Activated T-cell treated with anti-CD3 and anti-CD28 coated beads, Interleukin-2, amount 50 U/mL, for 72 hours (primary cell): ENCODE data around the gene IL1RAP. TPM values are rescaled to one million over a fixed set of nuclear protein-coding genes. Genes with fewer than 3 reads are reported as not detected.
"Not testable (repeated sequence)": the region's sequence is repeated elsewhere in the genome, so short reads cannot be mapped to it uniquely, and the experiment has no call there.

ENCODE experiments used
- ATAC-seq, 2 donors: fragments of 150-1000 bp; cut with Tn5 transposase; replicated peaks in 1 of 2; 2 replicates each; pipeline ENCODE4 v1.10.0; 2021; ENCODE audit warnings: moderate library complexity in 2 of 2, mild to moderate bottlenecking in 1 of 2
- DNase-seq, 2 donors: peaks; one replicate each; pipeline ENCODE4 v3.0.0; 2021 to 2022; ENCODE audit warnings: mixed read lengths in 1 of 2
- H3K27ac Mint-ChIP-seq: one replicate; pipeline ENCODE4 v1.8.0; 2022; ENCODE audit warnings: mild to moderate bottlenecking, moderate library complexity, mixed read lengths
- H3K27me3 Mint-ChIP-seq: one replicate; pipeline ENCODE4 v1.8.0; 2022; ENCODE audit warnings: low read depth, mixed read lengths
- H3K36me3 Mint-ChIP-seq, 2 donors: one replicate each; pipeline ENCODE4 v1.8.0; 2022; ENCODE audit warnings: mixed read lengths in 2 of 2, mild to moderate bottlenecking in 1 of 2; ENCODE audit not compliant: insufficient read depth in 2 of 2
- H3K4me1 Mint-ChIP-seq: one replicate; pipeline ENCODE4 v1.8.0; 2022; ENCODE audit warnings: low read depth, mixed read lengths
- H3K4me3 Mint-ChIP-seq, 2 donors: one replicate each; pipeline ENCODE4 v1.8.0; 2022; ENCODE audit warnings: mild to moderate bottlenecking in 2 of 2, mixed read lengths in 2 of 2, moderate library complexity in 2 of 2
- H3K9me3 Mint-ChIP-seq, 2 donors: one replicate each; pipeline ENCODE4 v1.8.0; 2022; ENCODE audit warnings: mixed read lengths in 2 of 2
- total RNA-seq, 2 donors: library from RNA; stranded (reverse); gene quantifications; one replicate each; pipeline ENCODE4 v1.2.3, GENCODE V29; 2022

The IL1RAP gene
- total RNA-seq, result 10 to 100 TPM; 14.1 to 20.3 TPM

DNA sequence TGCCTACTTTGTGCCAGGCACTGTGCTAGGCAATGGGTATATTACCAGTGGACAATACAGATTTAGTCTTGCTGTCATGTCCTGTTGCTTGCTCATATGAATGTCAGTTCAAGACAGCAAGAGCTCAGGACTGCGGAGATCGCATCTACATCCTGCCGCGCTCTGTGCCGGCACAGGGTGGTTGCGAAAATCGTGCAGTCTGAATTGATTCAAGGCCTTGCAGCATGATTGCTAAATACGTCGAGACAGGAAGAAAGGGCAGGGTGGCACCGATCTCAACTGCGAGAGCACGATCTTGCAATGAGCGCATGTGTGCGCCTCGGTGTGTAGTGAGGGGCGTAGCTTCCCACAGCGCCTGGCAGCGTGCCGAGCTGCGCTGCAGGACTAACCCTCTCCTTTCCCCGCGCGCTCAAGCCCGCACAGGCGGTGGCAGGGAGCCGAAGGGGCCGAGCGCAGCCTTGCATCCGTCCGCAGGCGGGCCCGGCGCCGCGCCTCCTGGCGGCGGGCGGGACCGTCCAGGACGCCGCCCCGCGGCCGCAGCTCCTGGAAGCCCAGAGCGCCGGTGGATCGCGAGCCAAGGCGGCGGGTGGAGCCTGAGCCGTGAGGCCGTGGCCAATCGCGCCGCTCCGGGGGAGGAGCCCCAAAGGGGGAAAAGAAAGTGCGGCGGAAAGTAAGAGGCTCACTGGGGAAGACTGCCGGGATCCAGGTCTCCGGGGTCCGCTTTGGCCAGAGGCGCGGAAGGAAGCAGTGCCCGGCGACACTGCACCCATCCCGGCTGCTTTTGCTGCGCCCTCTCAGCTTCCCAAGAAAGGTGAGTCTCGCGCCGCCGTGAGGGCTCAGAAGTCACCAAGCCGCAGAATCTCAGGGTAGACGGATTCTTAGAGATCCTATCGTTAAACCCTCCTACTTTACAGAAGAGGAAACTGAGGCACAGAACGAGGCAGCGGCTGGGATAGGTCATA is at the start of gene IL1RAP:
Gene IL1RAP, plus strand, starts transcription at position 677 of the 962 bp plus-strand sequence. CDS start 50,205 bp downstream, outside the sequence.
- peaks cover 49% of the 10 kb centered on the region for H3K4me1 Mint-ChIP-seq
- peaks cover 0 to 2% of the 10 kb centered on the region in 2 donors for H3K9me3 Mint-ChIP-seq
- peak; percentile 93 for ATAC-seq
- peak within 1 kb of the TSS; percentile 87 for H3K4me3 Mint-ChIP-seq
- H3K36me3 Mint-ChIP-seq, result peaks cover 2 to 3% of the 10 kb centered on the region in 2 donors
- H3K27me3 Mint-ChIP-seq, result peaks cover 5% of the 10 kb centered on the region
- H3K27ac Mint-ChIP-seq, result peak within 1 kb of the TSS; percentile 69
- DNase-seq, result peak; percentile 89 to 90

GRCh38 chr3:190467922-190468321 is 46.0 kb upstream of the IL1RAP start:
- peaks cover 15% of the 10 kb centered on the region for H3K27me3 Mint-ChIP-seq
- H3K4me3 Mint-ChIP-seq, result no peak overlapping the region
- DNase-seq (no peak), ATAC-seq (no peak)
- no peak overlapping the region for H3K27ac Mint-ChIP-seq
- peaks cover 7% of the 10 kb centered on the region in 2 donors for H3K9me3 Mint-ChIP-seq
- H3K4me1 Mint-ChIP-seq, result no peaks in the 10 kb centered on the region
- H3K36me3 Mint-ChIP-seq, result peaks cover 4 to 6% of the 10 kb centered on the region in 2 donors

- ATAC-seq, DNase-seq, H3K9me3 Mint-ChIP-seq, H3K27ac Mint-ChIP-seq, H3K36me3 Mint-ChIP-seq, H3K4me1 Mint-ChIP-seq, H3K4me3 Mint-ChIP-seq: not testable (repeated sequence)
- H3K27me3 Mint-ChIP-seq, result peaks cover 10% of the 10 kb centered on the region
These were observed 40.6 kb upstream of the IL1RAP start for GRCh38 chr3:190473261-190473660.

GRCh38 chr3:190481779-190482178 is 32.1 kb upstream of the IL1RAP start:
- Mint-ChIP-seq H3K4me3 (no peak overlapping the region), H3K4me1 (no peaks in the 10 kb centered on the region), H3K27ac (no peak overlapping the region), H3K36me3 (no peaks in the 10 kb centered on the region), H3K27me3 (peaks cover 44% of the 10 kb centered on the region), H3K9me3 (peaks cover 4 to 6% of the 10 kb centered on the region in 2 donors)
- ATAC-seq (no peak), DNase-seq (no peak)

DNA sequence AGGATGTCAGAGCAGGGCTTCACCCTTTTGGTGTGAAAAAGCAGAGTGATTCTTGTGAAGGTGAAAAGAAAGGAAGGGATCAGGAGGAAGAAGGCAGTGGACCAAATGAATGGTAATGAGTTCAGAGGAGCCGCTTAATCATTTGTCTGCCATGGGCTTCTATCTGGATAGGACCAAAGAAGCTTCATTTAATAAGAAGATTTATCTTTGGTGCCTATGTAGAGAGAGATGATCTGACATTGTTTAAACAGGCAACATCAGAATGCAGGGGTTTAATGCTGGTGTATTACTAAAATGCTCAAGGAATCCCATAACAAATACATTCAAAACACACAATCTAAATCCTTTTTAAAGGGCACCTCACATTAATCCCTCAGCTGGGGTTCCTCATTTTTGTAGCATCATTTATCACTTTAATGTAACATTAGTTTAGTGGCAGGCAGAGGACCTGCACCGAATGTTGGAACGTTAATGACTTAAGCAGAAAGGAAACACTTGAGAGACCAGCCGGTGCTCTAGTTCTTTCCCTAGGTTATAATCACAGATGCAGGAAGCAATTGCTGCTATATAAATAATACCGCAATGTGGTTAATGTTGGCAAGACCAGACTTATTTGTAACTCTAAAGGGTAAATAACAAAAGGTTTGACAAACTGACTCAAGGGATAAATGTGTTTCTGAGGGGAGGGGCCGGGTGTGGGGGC is 27.9 kb upstream of the IL1RAP start:
- peaks cover 4 to 6% of the 10 kb centered on the region in 2 donors for H3K9me3 Mint-ChIP-seq

GRCh38 chr3:190486533-190486864 is 27.4 kb upstream of the IL1RAP start:
- ATAC-seq (no peak), DNase-seq (no peak)
- no peak overlapping the region for H3K4me3 Mint-ChIP-seq
- H3K4me1 Mint-ChIP-seq, result peaks cover 25% of the 10 kb centered on the region
- H3K27me3 Mint-ChIP-seq, result peaks cover 73% of the 10 kb centered on the region
- peaks cover 4 to 6% of the 10 kb centered on the region in 2 donors for H3K9me3 Mint-ChIP-seq
- no peak overlapping the region for H3K27ac Mint-ChIP-seq
- H3K36me3 Mint-ChIP-seq, result no peaks in the 10 kb centered on the region

More for the DNA sequence above, 27.9 kb upstream of the IL1RAP start:
- H3K27me3 Mint-ChIP-seq, result peaks cover 71% of the 10 kb centered on the region
- no peak overlapping the region for H3K27ac Mint-ChIP-seq
- H3K36me3 Mint-ChIP-seq, result no peaks in the 10 kb centered on the region
- peaks cover 20% of the 10 kb centered on the region for H3K4me1 Mint-ChIP-seq
- ATAC-seq, result no peak
- no peak for DNase-seq
- no peak overlapping the region for H3K4me3 Mint-ChIP-seq

DNA sequence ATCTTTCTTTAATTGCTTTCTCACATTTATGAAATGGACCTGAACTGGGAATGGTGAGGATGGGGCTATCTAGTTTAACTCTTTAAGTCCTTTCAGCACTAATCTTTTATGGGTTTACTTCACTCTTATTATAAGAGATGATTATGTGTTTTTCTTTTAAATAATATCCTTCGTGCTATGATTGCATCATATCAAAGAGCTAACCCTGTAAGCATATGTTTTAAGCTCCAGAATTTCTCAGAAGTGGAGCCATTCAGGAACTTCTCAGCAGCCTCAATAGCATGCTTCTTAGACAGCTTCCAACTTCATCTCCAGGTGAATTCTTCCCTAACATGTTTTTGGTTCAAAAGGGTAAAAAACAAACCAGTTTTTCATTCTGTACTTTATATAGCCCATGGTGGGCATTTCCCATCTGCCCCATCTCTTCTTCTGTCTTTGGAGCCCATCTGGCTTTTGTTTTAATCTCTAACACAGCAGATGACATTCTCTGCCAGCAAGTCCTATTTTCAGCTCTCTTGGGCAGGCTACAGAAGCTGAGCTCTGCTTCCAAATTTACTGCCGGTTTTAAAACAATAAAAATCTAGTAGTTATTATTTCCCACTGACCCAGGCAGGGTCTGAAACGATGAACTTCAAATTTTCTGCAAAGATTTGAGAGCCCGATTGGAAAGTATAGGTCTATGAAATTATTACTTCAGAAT is 26.8 kb upstream of the IL1RAP start:
- H3K27ac Mint-ChIP-seq, result no peak overlapping the region
- DNase-seq (no peak), ATAC-seq (no peak)
- H3K36me3 Mint-ChIP-seq, result no peaks in the 10 kb centered on the region
- peaks cover 31% of the 10 kb centered on the region for H3K4me1 Mint-ChIP-seq
- H3K4me3 Mint-ChIP-seq, result no peak overlapping the region
- H3K9me3 Mint-ChIP-seq, result peaks cover 4% of the 10 kb centered on the region in 2 donors
- peaks cover 67% of the 10 kb centered on the region for H3K27me3 Mint-ChIP-seq

- peaks cover 89% of the 10 kb centered on the region for H3K27me3 Mint-ChIP-seq
- H3K9me3 Mint-ChIP-seq, result no peaks in the 10 kb centered on the region
- peaks cover 0 to 2% of the 10 kb centered on the region in 2 donors for H3K36me3 Mint-ChIP-seq
- peak; percentile 92 to 95 for ATAC-seq
- peak; percentile 47 to 50 for DNase-seq
- peak overlapping the region; percentile 6 for H3K27ac Mint-ChIP-seq
- peaks cover 46% of the 10 kb centered on the region for H3K4me1 Mint-ChIP-seq
- H3K4me3 Mint-ChIP-seq, result peak overlapping the region in 1 of 2 donors; percentile 22
These were observed 22.3 kb upstream of the IL1RAP start for GRCh38 chr3:190491533-190492054.

- peaks cover 0 to 2% of the 10 kb centered on the region in 2 donors for H3K36me3 Mint-ChIP-seq
- ATAC-seq (peak; percentile 12 to 15), DNase-seq (no peak)
- H3K4me3 Mint-ChIP-seq, result peak overlapping the region in 1 of 2 donors; percentile 22
- H3K9me3 Mint-ChIP-seq, result no peaks in the 10 kb centered on the region
- peak overlapping the region; percentile 61 for H3K27ac Mint-ChIP-seq
- H3K4me1 Mint-ChIP-seq, result peaks cover 46% of the 10 kb centered on the region
- peaks cover 89% of the 10 kb centered on the region for H3K27me3 Mint-ChIP-seq
These were observed 21.8 kb upstream of the IL1RAP start for GRCh38 chr3:190492129-190492528.

DNA sequence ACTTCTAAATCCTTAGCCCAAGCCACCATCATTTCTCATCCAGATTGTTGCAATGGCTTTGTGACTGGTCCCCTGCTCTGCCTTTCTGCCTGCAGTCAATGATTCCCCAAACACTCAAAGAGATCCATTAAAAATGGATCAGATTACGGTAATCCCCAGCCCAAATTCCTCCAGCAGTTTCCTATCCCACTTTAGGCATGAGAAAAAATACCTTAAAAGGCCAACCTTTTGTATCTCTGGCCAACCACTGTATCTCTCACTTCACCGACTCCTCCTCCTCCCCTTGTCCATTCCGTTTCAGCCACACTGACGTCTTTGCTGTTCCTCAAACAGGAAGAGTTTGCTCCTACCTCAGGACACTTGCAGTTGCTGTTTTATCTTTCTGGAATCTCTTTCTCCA is 20.9 kb upstream of the IL1RAP start:
- H3K4me3 Mint-ChIP-seq, result no peak overlapping the region
- ATAC-seq, result no peak
- peaks cover 0 to 2% of the 10 kb centered on the region in 2 donors for H3K36me3 Mint-ChIP-seq
- H3K9me3 Mint-ChIP-seq, result no peaks in the 10 kb centered on the region
- no peak for DNase-seq
- H3K4me1 Mint-ChIP-seq, result peaks cover 46% of the 10 kb centered on the region
- H3K27me3 Mint-ChIP-seq, result peaks cover 89% of the 10 kb centered on the region
- no peak overlapping the region for H3K27ac Mint-ChIP-seq

DNA sequence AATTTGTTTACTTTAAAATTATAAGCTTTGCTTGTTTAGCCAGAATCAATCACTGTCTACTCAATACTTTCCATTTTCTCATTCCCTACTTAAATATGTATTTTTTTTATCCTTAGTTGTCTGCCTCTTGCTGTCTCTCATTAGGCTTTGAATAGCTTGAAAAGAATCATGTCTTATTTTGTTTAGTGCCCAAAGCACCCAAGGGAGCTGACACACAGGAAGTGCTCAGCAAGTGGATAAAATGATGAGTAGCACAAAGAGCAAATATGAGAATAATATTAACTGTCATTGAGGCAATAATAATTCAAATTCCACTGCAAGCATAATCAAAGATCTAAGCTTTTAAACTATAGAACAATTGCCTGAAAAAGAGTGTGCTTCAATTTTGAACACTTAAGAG is 19.0 kb upstream of the IL1RAP start:
- no peak overlapping the region for H3K27ac Mint-ChIP-seq
- H3K36me3 Mint-ChIP-seq, result peaks cover 0 to 2% of the 10 kb centered on the region in 2 donors
- no peaks in the 10 kb centered on the region for H3K9me3 Mint-ChIP-seq
- H3K4me3 Mint-ChIP-seq, result no peak overlapping the region
- ATAC-seq, result no peak
- peaks cover 86% of the 10 kb centered on the region for H3K27me3 Mint-ChIP-seq
- peaks cover 37% of the 10 kb centered on the region for H3K4me1 Mint-ChIP-seq
- no peak for DNase-seq

DNA sequence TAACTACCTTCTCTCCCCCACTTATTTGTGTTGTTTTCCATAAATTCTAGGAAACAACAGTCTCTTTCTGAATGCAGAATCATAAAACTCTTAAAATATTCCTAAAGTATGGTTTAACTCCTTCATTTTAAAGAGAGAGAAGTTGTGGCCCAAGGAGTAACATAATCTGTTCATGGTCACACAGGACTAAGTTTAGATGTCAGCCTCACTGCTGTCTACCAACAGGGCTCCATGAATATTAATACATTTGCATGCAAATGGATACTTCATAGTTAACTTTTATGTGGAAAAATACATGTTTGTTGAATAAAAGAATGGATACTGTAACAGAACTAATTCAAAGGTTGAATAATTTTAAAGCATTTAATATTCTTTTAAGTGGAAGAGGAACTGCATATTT is 18.5 kb upstream of the IL1RAP start:
- Mint-ChIP-seq H3K4me3 (no peak overlapping the region), H3K27ac (no peak overlapping the region), H3K4me1 (peaks cover 32% of the 10 kb centered on the region), H3K36me3 (peaks cover 0 to 2% of the 10 kb centered on the region in 2 donors), H3K9me3 (no peaks in the 10 kb centered on the region), H3K27me3 (peaks cover 82% of the 10 kb centered on the region)
- DNase-seq (no peak), ATAC-seq (no peak)
